GM23248 (cell line): Measurements from ENCODE around the gene CCND1. TPM values are rescaled to one million over a fixed set of nuclear protein-coding genes. Genes with fewer than 3 reads are reported as not detected.

ENCODE experiments used
- DNase-seq: peaks from one replicate; pipeline ENCODE4 v3.0.0-alpha.2; 2015
- H2AFZ ChIP-seq: fragments of 200-600 bp; sonication (generic); 2 replicates; pipeline ENCODE4 v1.6.1; 2016; ENCODE audit warnings: antibody characterized with exemption
- H3F3A ChIP-seq: fragments of 200-600 bp; sonication (generic); 2 replicates; pipeline ENCODE4 v1.6.1; 2016; ENCODE audit warnings: mild to moderate bottlenecking, antibody characterized with exemption, mixed run types; ENCODE audit not compliant: insufficient read depth
- H3K27ac ChIP-seq: fragments of 200-600 bp; sonication (generic); 2 replicates; pipeline ENCODE4 v1.5.1; 2016; ENCODE audit warnings: mild to moderate bottlenecking
- H3K27me3 ChIP-seq: fragments of 200-600 bp; sonication (generic); replicated peaks from 2 replicates; pipeline ENCODE4 v1.6.1; 2016; ENCODE audit warnings: mild to moderate bottlenecking; ENCODE audit not compliant: insufficient read depth
- H3K36me3 ChIP-seq: fragments of 200-600 bp; sonication (generic); 2 replicates; pipeline ENCODE4 v1.6.1; 2016; ENCODE audit warnings: low read depth, mild to moderate bottlenecking
- H3K4me1 ChIP-seq: fragments of 200-600 bp; sonication (generic); 2 replicates; pipeline ENCODE4 v1.6.1; 2016; ENCODE audit warnings: mild to moderate bottlenecking; ENCODE audit not compliant: insufficient read depth
- H3K4me2 ChIP-seq: fragments of 200-600 bp; sonication (generic); one replicate; pipeline ENCODE4 v1.6.1; 2016; ENCODE audit warnings: mild to moderate bottlenecking; ENCODE audit not compliant: unreplicated experiment
- H3K4me3 ChIP-seq: fragments of 200-600 bp; sonication (generic); 2 replicates; pipeline ENCODE4 v1.5.1; 2016; ENCODE audit warnings: mild to moderate bottlenecking
- H3K79me2 ChIP-seq: fragments of 200-600 bp; sonication (generic); 2 replicates; pipeline ENCODE4 v1.6.1; 2016; ENCODE audit warnings: mild to moderate bottlenecking; ENCODE audit not compliant: insufficient read depth
- H3K9ac ChIP-seq: fragments of 200-600 bp; sonication (generic); 2 replicates; pipeline ENCODE4 v1.6.1; 2016; ENCODE audit warnings: mild to moderate bottlenecking
- H3K9me2 ChIP-seq: fragments of 200-600 bp; sonication (generic); 2 replicates; pipeline ENCODE4 v1.6.1; 2016; ENCODE audit warnings: mixed run types, mild to moderate bottlenecking, moderate library complexity; ENCODE audit not compliant: insufficient read depth
- H3K9me3 ChIP-seq: fragments of 200-600 bp; sonication (generic); one replicate; pipeline ENCODE4 v1.6.1; 2017; ENCODE audit warnings: low read depth
- H4K20me1 ChIP-seq: fragments of 200-600 bp; sonication (generic); 2 replicates; pipeline ENCODE4 v1.6.0; 2016; ENCODE audit not compliant: insufficient read depth
- EZH2 ChIP-seq: fragments of 200-600 bp; sonication (generic); IDR thresholded peaks from 2 replicates; pipeline ENCODE4 v1.6.1; 2018; ENCODE audit warnings: antibody characterized with exemption, mild to moderate bottlenecking; ENCODE audit not compliant: insufficient read depth, poor library complexity, severe bottlenecking
- EZH2phosphoT487 ChIP-seq: fragments of 200-600 bp; sonication (generic); IDR thresholded peaks from 2 replicates; pipeline ENCODE4 v1.6.1; 2018; ENCODE audit warnings: antibody characterized with exemption, moderate library complexity, mild to moderate bottlenecking, low read depth; ENCODE audit not compliant: insufficient read depth
- WGBS, 2 experiments: methylation state at CpG; one replicate each; pipeline ENCODE4 v1.1.6; 2015 to 2017; ENCODE audit warnings: low lambda C conversion rate in 2 of 2, low coverage in 1 of 2; ENCODE audit errors: missing lambda C conversion rate in 2 of 2; 5-methylcytosine and 5-hydroxymethylcytosine counted together
- in situ Hi-C: fragments of 300-500 bp; cut with MboI; formaldehyde crosslinking; loops from 2 replicates; pipeline ENCODE4 v1.15.0; 2020
- polyA plus RNA-seq: library from polyadenylated mRNA; unstranded; fragments of >200 nt; fragmentation: Nextera tagmentation; extraction: Ambion mirVana; gene quantifications from 2 replicates; pipeline ENCODE4 v1.2.1, GENCODE V29; 2016
- total RNA-seq: library from RNA; depleted of rRNA; stranded (reverse); fragments of >200 nt; shearing (Covaris generic); gene quantifications from 2 replicates; pipeline ENCODE4 v1.2.3, GENCODE V29; 2014

CCND1 gene
- total and polyA plus RNA-seq, 2 experiments from 2014 or later = 695 to 1,097 TPM

DNA sequence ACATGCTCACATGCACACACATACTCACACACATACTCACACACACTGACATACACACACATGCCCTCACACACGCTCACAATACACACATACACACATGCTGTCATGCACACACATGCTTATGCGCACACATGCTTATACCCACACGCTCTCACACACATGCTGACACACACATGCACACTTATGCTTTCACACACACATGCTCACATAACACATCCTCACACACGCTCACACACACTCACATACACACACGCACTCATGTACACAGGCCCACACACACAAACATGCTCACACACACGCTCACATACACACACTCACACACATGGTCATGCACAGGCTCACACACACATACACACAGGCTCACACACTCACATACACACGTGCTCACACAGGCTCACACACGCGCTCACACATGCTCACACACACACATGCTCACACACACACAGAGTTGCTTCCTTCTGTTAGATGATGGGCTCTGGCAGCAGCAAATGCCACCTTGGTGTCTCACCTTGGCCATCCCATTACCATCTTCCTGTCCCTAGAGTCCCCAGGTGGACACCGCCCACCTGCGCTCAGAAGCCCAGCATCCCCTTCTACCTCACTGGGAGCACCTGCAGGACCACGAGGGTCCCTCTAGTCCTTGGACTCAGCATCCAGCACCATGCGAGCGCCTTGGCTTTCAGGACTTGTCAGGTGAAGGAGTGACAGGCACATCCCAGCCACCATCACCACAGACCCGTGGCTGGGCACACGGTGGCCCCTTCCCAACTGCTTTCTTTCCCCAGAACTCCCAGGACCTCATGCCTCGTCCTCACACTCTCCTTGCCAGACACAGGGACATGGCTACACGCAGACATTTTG lies 44.9 kb upstream of the CCND1 start:
- no peak for DNase-seq
- no peaks in the 10 kb centered on the region for H3K36me3 ChIP-seq
- no peak overlapping the region for H2AFZ ChIP-seq
- in situ Hi-C loops = no loop called here
- 0 out of 2 replicates have a peak, but pooled peaks cover 4% of the 10 kb centered on the region for H3K4me1 ChIP-seq
- H3K27ac ChIP-seq = no peak overlapping the region
- no peaks in the 10 kb centered on the region for H3K79me2 ChIP-seq
- no peaks in the 10 kb centered on the region for H3F3A ChIP-seq
- H3K9ac ChIP-seq = no peak overlapping the region
- no peaks in the 10 kb centered on the region for H3K9me3 ChIP-seq
- no peaks in the 10 kb centered on the region for H4K20me1 ChIP-seq
- H3K27me3 ChIP-seq = no peaks in the 10 kb centered on the region
- 69 to 74% methylated on average over 18 of the region's 18 CpGs for WGBS, 2 experiments
- H3K4me2 ChIP-seq = no peak overlapping the region
- TF ChIP-seq EZH2phosphoT487 (no peak), EZH2 (no peak)
- H3K9me2 ChIP-seq = no peaks in the 10 kb centered on the region
- no peak overlapping the region for H3K4me3 ChIP-seq

DNA sequence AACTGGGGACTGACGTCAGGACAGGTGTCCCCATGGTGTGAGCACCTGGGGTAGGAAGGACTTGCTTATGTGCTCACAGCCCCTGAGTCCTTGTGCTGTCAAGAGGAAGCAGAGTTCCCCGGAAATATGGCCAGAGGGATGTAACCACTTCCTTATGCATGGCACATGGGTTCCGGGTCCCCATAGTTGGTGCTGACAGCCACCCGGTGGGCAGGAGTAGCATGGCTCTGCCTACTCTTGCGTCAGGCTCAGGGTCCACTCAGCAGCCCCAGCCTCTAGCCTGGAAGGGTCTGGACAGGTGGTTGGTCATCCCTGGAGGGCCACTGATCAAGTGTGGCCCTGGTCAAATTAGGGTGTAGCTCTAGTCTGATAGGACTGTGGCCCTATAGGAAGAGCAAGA lies 42.8 kb upstream of the CCND1 start:
- no peak for DNase-seq
- Histone ChIP-seq H3K4me1 (0 out of 2 replicates have a peak, but pooled peaks cover 4% of the 10 kb centered on the region), H3K9me3 (no peaks in the 10 kb centered on the region), H3K4me2 (no peak overlapping the region), H4K20me1 (no peaks in the 10 kb centered on the region), H3K4me3 (no peak overlapping the region), H3K9me2 (no peaks in the 10 kb centered on the region), H3F3A (no peaks in the 10 kb centered on the region), H2AFZ (no peak overlapping the region), H3K36me3 (no peaks in the 10 kb centered on the region), H3K27ac (no peak overlapping the region), H3K79me2 (no peaks in the 10 kb centered on the region), H3K9ac (no peak overlapping the region), H3K27me3 (no peaks in the 10 kb centered on the region)
- 71 to 74% methylated on average over 5 of the region's 5 CpGs for WGBS, 2 experiments
- in situ Hi-C loops = no loop called here
- TF ChIP-seq EZH2phosphoT487 (no peak), EZH2 (no peak)

- H3K9me3 ChIP-seq = no peaks in the 10 kb centered on the region
- no peaks in the 10 kb centered on the region for H3K79me2 ChIP-seq
- no peak overlapping the region for H3K4me2 ChIP-seq
- TF ChIP-seq EZH2phosphoT487 = no peak
- TF ChIP-seq EZH2 = no peak
- no peak overlapping the region for H3K27ac ChIP-seq
- 32 to 43% methylated on average over 11 of the region's 11 CpGs for WGBS, 2 experiments
- H3K4me3 ChIP-seq = no peak overlapping the region
- H3F3A ChIP-seq = no peaks in the 10 kb centered on the region
- no peaks in the 10 kb centered on the region for H3K27me3 ChIP-seq
- H3K36me3 ChIP-seq = no peaks in the 10 kb centered on the region
- in situ Hi-C loops = no loop called here
- no peaks in the 10 kb centered on the region for H4K20me1 ChIP-seq
- no peak overlapping the region for H3K9ac ChIP-seq
- DNase-seq = peak; percentile 26
- peak overlapping the region; percentile 39; the same call in 1 of the 2 replicates for H2AFZ ChIP-seq
- H3K9me2 ChIP-seq = no peaks in the 10 kb centered on the region
- 0 out of 2 replicates have a peak, but pooled peaks cover 4% of the 10 kb centered on the region for H3K4me1 ChIP-seq
Observed at GRCh38 chr11:69599502-69599901, 41.5 kb upstream of the CCND1 start.

DNA sequence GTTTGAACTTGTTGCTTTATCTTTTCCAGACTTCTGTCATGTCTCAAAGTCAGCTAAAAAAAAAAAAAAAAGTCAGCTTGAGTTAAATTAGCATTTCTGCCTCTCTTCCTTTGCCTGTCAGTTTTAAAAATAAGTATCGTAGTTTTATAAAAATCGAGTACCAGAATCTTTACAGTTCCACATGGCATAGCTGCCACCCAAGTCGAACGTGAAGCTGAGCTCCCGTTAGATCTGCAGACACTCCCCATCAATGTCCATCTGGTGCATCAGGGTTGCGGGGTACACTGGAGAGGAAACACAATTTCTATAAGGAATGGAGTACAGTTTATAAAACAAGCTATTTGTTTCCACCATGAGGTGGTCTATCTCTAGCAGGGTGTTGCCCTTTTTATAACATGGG lies 41.0 kb upstream of the CCND1 start:
- H3K27ac ChIP-seq = no peak overlapping the region
- H3K36me3 ChIP-seq = no peaks in the 10 kb centered on the region
- 0 out of 2 replicates have a peak, but pooled peaks cover 4% of the 10 kb centered on the region for H3K4me1 ChIP-seq
- no peaks in the 10 kb centered on the region for H3F3A ChIP-seq
- H3K27me3 ChIP-seq = no peaks in the 10 kb centered on the region
- no peak overlapping the region for H3K9ac ChIP-seq
- H3K9me3 ChIP-seq = no peaks in the 10 kb centered on the region
- 0 out of 2 replicates have a peak overlapping the region, but pooled peaks have one; percentile 39 for H2AFZ ChIP-seq
- no peak for DNase-seq
- no peak overlapping the region for H3K4me2 ChIP-seq
- TF ChIP-seq EZH2 = no peak
- H3K4me3 ChIP-seq = no peak overlapping the region
- in situ Hi-C loops = no loop called here
- no peaks in the 10 kb centered on the region for H3K9me2 ChIP-seq
- H3K79me2 ChIP-seq = no peaks in the 10 kb centered on the region
- no peaks in the 10 kb centered on the region for H4K20me1 ChIP-seq
- WGBS, 2 experiments = 44 to 50% methylated on average over 6 of the region's 6 CpGs
